ENCODE results near the gene CREB3L4. TPM values are rescaled to one million over a fixed set of nuclear protein-coding genes. Genes with fewer than 3 reads are reported as not detected.

CREB3L4 gene
- total RNA-seq, 1 donor from 2014 or later = 9.8 TPM

- no peak for DNase-seq (ENCODE audit: low spot score)
- intact Hi-C loops (cut with micrococcal nuclease) = no loop called here
- Mint-ChIP-seq H3K36me3 (ENCODE audit: low read depth) (peaks cover 11% of the 10 kb centered on the region), H3K4me1 (ENCODE audit: low read depth) (peaks cover 11% of the 10 kb centered on the region), H3K4me3 (no peak overlapping the region), H3K9me3 (no peaks in the 10 kb centered on the region), H3K27me3 (ENCODE audit: insufficient read depth) (no peaks in the 10 kb centered on the region), H3K27ac (no peak overlapping the region)
These were observed 37.4 kb upstream of the CREB3L4 start for GRCh38 chr1:153929981-153930948.

GRCh38 chr1:153932156-153933131 is 35.3 kb upstream of the CREB3L4 start:
- Mint-ChIP-seq H3K36me3 (ENCODE audit: low read depth) (peaks cover 32% of the 10 kb centered on the region), H3K4me1 (ENCODE audit: low read depth) (peaks cover 11% of the 10 kb centered on the region), H3K9me3 (no peaks in the 10 kb centered on the region), H3K27me3 (ENCODE audit: insufficient read depth) (no peaks in the 10 kb centered on the region), H3K4me3 (no peak overlapping the region), H3K27ac (no peak overlapping the region)
- intact Hi-C loops (cut with micrococcal nuclease) = no loop called here
- DNase-seq (ENCODE audit: low spot score) = no peak

- DNase-seq (ENCODE audit: low spot score) = no peak
- no peak overlapping the region for H3K4me3 Mint-ChIP-seq
- no peaks in the 10 kb centered on the region for H3K27me3 Mint-ChIP-seq (ENCODE audit: insufficient read depth)
- no peak overlapping the region for H3K27ac Mint-ChIP-seq
- peaks cover 36% of the 10 kb centered on the region for H3K36me3 Mint-ChIP-seq (ENCODE audit: low read depth)
- H3K4me1 Mint-ChIP-seq (ENCODE audit: low read depth) = peaks cover 6% of the 10 kb centered on the region
- intact Hi-C loops (cut with micrococcal nuclease) = no loop called here
- no peaks in the 10 kb centered on the region for H3K9me3 Mint-ChIP-seq
These were observed 34.3 kb upstream of the CREB3L4 start for GRCh38 chr1:153933430-153933829.

GRCh38 chr1:153933955-153934354 is 33.7 kb upstream of the CREB3L4 start:
- Mint-ChIP-seq H3K9me3 (no peaks in the 10 kb centered on the region), H3K27ac (no peak overlapping the region), H3K27me3 (ENCODE audit: insufficient read depth) (no peaks in the 10 kb centered on the region), H3K4me3 (no peak overlapping the region), H3K36me3 (ENCODE audit: low read depth) (peaks cover 37% of the 10 kb centered on the region), H3K4me1 (ENCODE audit: low read depth) (peaks cover under 1% of the 10 kb centered on the region)
- intact Hi-C loops (cut with micrococcal nuclease) = no loop called here
- no peak for DNase-seq (ENCODE audit: low spot score)

GRCh38 chr1:153934746-153935145 is 33.0 kb upstream of the CREB3L4 start:
- intact Hi-C loops (cut with micrococcal nuclease) = no loop called here
- no peak overlapping the region for H3K4me3 Mint-ChIP-seq
- no peak overlapping the region for H3K27ac Mint-ChIP-seq
- H3K4me1 Mint-ChIP-seq (ENCODE audit: low read depth) = no peaks in the 10 kb centered on the region
- H3K36me3 Mint-ChIP-seq (ENCODE audit: low read depth) = peaks cover 43% of the 10 kb centered on the region
- H3K27me3 Mint-ChIP-seq (ENCODE audit: insufficient read depth) = no peaks in the 10 kb centered on the region
- DNase-seq (ENCODE audit: low spot score) = no peak
- H3K9me3 Mint-ChIP-seq = no peaks in the 10 kb centered on the region

- intact Hi-C loops (cut with micrococcal nuclease) = no loop called here
- H3K27me3 Mint-ChIP-seq (ENCODE audit: insufficient read depth) = no peaks in the 10 kb centered on the region
- no peak for DNase-seq (ENCODE audit: low spot score)
- H3K36me3 Mint-ChIP-seq (ENCODE audit: low read depth) = peaks cover 56% of the 10 kb centered on the region
- no peaks in the 10 kb centered on the region for H3K4me1 Mint-ChIP-seq (ENCODE audit: low read depth)
- H3K9me3 Mint-ChIP-seq = no peaks in the 10 kb centered on the region
- no peak overlapping the region for H3K27ac Mint-ChIP-seq
- H3K4me3 Mint-ChIP-seq = no peak overlapping the region
These were observed 31.5 kb upstream of the CREB3L4 start for GRCh38 chr1:153936011-153936802.

GRCh38 chr1:153937331-153937730 is 30.4 kb upstream of the CREB3L4 start:
- Mint-ChIP-seq H3K4me3 (no peak overlapping the region), H3K9me3 (no peaks in the 10 kb centered on the region), H3K36me3 (ENCODE audit: low read depth) (peaks cover 64% of the 10 kb centered on the region), H3K27ac (no peak overlapping the region), H3K27me3 (ENCODE audit: insufficient read depth) (no peaks in the 10 kb centered on the region), H3K4me1 (ENCODE audit: low read depth) (no peaks in the 10 kb centered on the region)
- intact Hi-C loops (cut with micrococcal nuclease) = no loop called here
- DNase-seq (ENCODE audit: low spot score) = no peak

GRCh38 chr1:153938996-153939395 is 28.7 kb upstream of the CREB3L4 start:
- intact Hi-C loops (cut with micrococcal nuclease) = no loop called here
- Mint-ChIP-seq H3K4me3 (no peak overlapping the region), H3K9me3 (no peaks in the 10 kb centered on the region), H3K27me3 (ENCODE audit: insufficient read depth) (no peaks in the 10 kb centered on the region), H3K27ac (no peak overlapping the region), H3K4me1 (ENCODE audit: low read depth) (peaks cover 10% of the 10 kb centered on the region), H3K36me3 (ENCODE audit: low read depth) (peaks cover 69% of the 10 kb centered on the region)
- DNase-seq (ENCODE audit: low spot score) = no peak

- Mint-ChIP-seq H3K27me3 (ENCODE audit: insufficient read depth) (no peaks in the 10 kb centered on the region), H3K36me3 (ENCODE audit: low read depth) (peaks cover 67% of the 10 kb centered on the region), H3K4me3 (no peak overlapping the region), H3K9me3 (no peaks in the 10 kb centered on the region), H3K4me1 (ENCODE audit: low read depth) (peaks cover 14% of the 10 kb centered on the region), H3K27ac (no peak overlapping the region)
- intact Hi-C loops (cut with micrococcal nuclease) = no loop called here
- no peak for DNase-seq (ENCODE audit: low spot score)
These were observed 28.2 kb upstream of the CREB3L4 start for GRCh38 chr1:153939476-153939875.

- Mint-ChIP-seq H3K27ac (no peak overlapping the region), H3K4me1 (ENCODE audit: low read depth) (peaks cover 22% of the 10 kb centered on the region), H3K9me3 (no peaks in the 10 kb centered on the region), H3K4me3 (no peak overlapping the region), H3K27me3 (ENCODE audit: insufficient read depth) (no peaks in the 10 kb centered on the region), H3K36me3 (ENCODE audit: low read depth) (peaks cover 63% of the 10 kb centered on the region)
- no peak for DNase-seq (ENCODE audit: low spot score)
- intact Hi-C loops (cut with micrococcal nuclease) = no loop called here
These were observed 26.9 kb upstream of the CREB3L4 start for GRCh38 chr1:153940756-153941155.

- no peaks in the 10 kb centered on the region for H3K27me3 Mint-ChIP-seq (ENCODE audit: insufficient read depth)
- intact Hi-C loops (cut with micrococcal nuclease) = no loop called here
- H3K27ac Mint-ChIP-seq = peak overlapping the region; percentile 58
- DNase-seq (ENCODE audit: low spot score) = no peak
- no peak overlapping the region for H3K4me3 Mint-ChIP-seq
- peaks cover 27% of the 10 kb centered on the region for H3K4me1 Mint-ChIP-seq (ENCODE audit: low read depth)
- H3K9me3 Mint-ChIP-seq = no peaks in the 10 kb centered on the region
- peaks cover 52% of the 10 kb centered on the region for H3K36me3 Mint-ChIP-seq (ENCODE audit: low read depth)
These were observed 25.6 kb upstream of the CREB3L4 start for GRCh38 chr1:153941826-153942725.
